Measurements from ENCODE around the gene ING4.

DNA sequence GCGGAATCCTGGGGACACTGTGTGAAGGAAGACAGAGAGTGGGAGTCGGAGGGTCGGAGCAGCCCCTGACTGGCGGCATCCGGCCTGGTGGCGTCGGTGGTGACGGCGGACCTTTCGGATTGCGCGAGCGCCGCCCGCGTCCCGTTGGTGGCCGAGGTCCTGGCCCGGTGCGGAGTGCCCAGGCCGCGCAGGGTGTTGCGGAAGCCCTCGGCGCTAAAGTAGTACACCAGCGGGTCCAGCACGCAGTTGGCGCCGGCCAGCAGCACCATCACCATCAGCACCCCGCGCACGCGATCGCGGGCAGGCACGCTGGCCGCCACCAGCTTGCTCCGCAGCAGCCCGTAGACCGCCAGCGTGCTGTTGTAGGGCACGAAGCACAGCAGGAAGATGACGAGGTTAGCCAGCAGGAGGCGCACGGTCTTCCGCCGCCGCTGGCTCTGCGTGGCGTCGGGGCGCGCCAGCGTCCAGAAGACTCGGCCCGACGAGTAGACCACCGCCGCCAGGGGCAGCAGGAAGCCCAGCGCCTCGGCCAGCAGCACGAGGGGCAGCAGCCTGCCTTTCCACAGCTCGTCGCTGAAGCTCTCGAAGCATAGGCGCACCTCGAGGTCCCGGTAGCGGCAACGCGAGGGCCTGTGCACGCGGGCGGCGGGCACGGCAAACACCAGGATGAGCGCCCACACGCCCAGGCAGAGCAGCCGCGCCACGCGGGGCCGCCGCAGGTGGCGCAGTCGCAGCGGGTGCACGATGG, 42.6 kb downstream of the ING4 start:
- peak; percentile 23 to 31 for TF ChIP-seq CTCF (conservative IDR thresholded peaks at IDR 0.05 in 1 of 2, IDR thresholded peaks at IDR 0.05 in 1 of 2; ENCODE audit: extremely low read depth in 1 of 2, insufficient read depth in 1 of 2, low read depth in 1 of 2, low read length in 2 of 2)
- no peak for TF ChIP-seq EZH2 (IDR thresholded peaks at IDR 0.05; ENCODE audit: borderline replicate concordance, low read length)

All from mammary epithelial cell (primary cell).